LNCAP (cell line): Measurements from ENCODE around the gene CYP19A1.

ENCODE experiments used
- TF ChIP-seq, protein P1 (sequence below): fragments of 450-650 bp; IDR thresholded peaks from 2 replicates; pipeline ENCODE4 v1.5.1; 2017; ENCODE audit warnings: mild to moderate bottlenecking

CYP19A1 gene

DNA sequence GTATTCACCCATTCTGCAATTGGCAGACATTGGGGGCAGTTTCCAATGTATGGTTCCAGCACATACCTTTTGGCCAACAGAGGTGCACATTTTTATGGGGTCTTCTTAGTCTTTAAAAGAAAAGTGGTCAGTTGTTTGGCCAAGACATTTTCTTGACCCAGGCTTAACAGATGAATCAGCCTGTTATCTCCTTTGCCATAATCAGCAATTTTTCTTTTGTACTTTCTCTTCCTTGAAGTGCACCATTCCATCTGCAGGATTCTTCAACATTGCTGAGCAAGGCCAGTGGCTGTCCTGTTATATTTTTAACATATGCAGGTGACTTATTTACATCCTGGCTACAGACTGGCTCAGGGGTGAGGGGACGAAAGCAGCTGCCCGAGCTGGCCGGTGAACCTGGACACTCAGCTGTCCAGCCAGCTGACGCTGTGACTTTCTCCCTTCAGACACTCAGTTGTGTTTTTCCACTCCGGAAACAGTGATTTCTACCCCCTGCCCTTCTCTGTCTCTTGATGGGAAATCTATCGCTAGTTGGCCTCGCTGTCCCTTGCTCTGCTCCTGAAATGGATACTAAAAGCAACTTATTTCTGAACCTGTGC lies 147.2 kb downstream of the CYP19A1 start:
- TF ChIP-seq, protein P1, sequence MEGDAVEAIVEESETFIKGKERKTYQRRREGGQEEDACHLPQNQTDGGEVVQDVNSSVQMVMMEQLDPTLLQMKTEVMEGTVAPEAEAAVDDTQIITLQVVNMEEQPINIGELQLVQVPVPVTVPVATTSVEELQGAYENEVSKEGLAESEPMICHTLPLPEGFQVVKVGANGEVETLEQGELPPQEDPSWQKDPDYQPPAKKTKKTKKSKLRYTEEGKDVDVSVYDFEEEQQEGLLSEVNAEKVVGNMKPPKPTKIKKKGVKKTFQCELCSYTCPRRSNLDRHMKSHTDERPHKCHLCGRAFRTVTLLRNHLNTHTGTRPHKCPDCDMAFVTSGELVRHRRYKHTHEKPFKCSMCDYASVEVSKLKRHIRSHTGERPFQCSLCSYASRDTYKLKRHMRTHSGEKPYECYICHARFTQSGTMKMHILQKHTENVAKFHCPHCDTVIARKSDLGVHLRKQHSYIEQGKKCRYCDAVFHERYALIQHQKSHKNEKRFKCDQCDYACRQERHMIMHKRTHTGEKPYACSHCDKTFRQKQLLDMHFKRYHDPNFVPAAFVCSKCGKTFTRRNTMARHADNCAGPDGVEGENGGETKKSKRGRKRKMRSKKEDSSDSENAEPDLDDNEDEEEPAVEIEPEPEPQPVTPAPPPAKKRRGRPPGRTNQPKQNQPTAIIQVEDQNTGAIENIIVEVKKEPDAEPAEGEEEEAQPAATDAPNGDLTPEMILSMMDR: no peak

DNA sequence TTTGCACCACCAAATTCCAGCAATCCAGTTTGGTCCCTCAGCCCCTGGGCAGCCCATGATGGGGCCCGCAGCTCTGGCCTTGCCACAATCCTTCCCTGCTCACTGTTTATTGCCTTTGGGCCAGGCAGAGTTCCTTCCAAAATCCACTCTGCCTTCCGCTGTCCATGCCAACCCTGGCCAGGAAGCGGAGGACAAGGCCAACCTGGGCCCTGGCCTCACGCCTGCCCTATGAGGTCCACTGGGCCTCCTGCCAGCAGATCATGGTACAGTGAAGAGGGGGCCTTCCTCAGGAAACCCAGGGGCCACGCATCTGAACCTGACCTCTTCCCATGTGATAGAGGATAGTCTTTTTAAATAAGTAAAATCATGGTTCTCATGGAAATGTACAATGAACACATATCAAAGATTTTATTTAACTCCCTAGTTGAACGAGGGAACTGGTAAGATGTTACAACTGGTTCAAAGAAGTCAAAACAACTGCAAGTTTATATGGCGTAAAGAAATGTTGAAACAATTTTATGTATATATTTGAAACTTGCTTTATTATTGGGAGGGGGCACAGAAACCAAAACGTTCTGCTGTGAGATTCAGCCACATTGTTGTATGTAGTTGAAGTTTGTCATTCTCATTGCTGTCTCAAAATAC lies 147.8 kb downstream of the CYP19A1 start:
- TF ChIP-seq, protein P1: no peak

DNA sequence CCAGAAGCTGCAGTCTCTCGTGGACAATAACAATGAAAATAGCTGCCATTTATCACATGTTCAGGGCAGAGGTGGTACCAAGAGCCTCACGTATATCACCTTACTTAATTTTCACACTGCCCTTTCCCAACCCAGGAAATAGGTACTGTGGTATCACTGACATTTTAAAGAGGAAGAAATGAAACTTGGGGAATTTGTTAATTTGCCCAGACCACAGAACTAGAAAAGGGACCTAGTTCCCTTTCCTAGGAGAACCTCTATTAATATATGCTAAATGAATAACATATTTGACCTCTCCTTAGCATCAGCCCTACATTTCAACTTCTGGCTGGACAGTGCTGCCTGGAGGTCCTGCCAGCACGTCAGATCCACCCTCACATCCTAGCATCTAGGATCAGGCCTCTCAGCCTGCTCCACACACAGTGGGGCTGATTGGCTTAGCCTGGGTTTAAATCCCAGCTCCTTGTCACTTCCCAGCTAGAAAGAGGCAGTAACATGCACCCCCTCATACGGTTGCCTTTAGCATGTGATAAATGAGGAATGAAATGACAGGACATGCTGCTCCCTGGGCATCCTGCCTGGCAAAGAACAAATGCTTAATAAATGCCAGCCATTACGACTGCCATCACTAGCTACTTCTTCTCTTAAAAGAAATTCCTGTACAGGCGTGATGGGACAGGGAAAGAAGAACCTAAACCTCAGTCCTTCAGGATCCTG lies 148.6 kb downstream of the CYP19A1 start:
- TF ChIP-seq, protein P1: no peak

DNA sequence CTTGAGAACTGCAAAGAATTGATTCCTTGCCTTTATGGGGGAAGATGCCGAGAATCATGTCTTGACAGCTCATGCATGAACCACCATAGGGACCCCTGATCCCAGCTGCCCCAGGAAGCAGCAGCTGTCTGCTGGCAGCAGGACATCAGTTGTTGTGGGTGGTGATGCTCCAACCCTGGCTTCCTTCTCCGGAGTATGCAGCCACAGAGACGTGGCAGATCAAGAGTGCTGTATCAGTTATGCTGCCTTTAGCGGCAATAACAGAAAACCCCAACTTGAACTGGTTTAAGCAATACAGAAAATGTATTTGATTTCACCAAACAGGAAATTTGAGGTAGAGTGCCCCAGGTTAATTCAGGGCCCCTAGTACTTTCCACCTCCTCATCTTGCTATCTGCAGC lies 151.5 kb downstream of the CYP19A1 start:
- TF ChIP-seq, protein P1: no peak

DNA sequence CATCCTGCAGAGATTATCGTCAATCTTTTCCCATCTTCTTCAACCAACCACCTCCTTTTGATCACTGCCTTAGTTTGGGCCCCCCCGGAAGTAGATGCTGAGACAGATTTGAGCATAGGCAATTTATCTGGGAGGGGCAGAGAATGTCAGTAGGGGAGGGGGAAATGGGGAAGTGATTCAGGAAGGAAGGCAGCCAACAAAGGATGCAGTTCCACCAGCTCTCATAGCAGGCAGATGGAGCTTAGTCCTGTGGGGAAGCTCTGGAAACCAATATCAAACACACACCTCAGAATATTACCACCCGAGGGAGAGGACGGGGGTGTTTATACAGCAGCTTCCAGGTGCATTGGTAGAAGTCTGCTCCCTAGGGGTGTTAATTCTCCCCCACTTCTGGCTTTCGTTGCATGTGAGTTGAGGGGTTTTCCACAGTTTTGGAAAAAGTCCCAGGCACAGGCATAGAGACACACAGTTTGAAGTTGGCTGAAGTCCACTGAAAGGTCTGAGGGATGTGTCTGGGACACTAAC lies 152.2 kb downstream of the CYP19A1 start:
- TF ChIP-seq, protein P1: no peak

DNA sequence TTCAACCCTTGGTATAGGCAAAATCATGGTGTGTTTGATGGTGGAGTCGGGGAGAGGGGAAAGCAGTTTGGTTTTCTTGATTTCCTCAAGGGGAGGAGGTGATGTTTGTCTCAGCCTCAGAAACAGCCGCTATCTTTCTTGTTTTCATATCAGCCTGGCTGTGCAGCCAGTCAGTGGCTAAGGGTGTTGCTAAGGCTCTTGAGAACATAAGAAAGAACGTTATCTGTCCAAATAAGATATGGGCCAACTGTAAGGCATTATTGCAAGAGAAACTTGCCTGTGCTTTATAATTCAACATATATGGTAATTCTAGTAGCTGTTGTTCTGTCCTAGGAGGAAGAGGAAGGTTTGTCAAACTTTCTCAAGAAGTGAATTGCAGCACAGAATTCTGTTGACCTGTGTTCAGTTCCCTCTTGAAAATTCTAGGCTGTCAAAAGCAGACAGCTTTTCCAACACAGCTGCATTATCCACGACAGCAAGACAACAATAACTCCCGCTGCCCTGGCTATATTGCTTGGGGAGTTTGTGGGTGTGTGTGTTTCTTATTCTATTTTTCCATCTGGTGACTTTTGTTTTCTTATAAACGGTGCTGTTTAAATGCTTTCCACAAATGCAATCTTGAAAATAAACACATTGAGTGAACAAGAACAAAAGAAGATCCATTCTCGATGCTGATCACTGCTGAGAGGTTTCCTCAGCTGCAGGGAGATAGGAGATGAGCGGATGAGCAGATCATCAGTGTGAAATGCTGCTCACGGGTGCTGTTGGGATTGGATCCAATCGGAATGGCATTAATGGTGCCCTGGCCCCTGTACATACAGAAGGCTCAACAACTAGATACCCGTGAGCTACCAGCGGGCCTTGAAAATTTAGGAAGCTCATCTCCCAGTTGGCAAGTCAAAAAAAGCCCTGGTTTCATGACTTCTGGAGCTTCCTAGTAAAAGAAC lies 152.9 kb downstream of the CYP19A1 start:
- TF ChIP-seq, protein P1: no peak

DNA sequence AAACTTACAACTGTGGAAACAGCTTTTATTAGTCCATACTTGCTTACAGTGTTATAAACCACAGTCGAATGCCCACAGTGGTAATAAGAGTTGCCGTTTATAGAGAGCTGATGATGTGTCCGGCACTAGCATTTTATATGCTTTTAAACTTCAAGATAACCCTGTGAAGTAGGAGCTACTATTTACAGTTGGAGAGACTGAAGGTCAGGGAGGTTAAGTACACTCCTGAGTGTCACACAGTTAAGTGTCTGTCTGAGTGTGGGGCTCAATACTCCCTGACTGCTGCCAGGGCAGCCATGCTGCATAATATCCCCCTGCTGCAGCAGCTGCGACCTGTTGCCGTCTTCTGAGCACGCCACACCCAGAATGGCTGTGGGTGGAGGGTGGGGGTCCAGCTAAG lies 153.8 kb downstream of the CYP19A1 start:
- TF ChIP-seq, protein P1: no peak
